Panc1 (cell line): ENCODE results near the gene PBX1. TPM values are rescaled to one million over a fixed set of nuclear protein-coding genes. Genes with fewer than 3 reads are reported as not detected.

Experiments used
- ATAC-seq: fragments of 200-7000 bp; cut with Tn5 transposase; 2 replicates; pipeline ENCODE4 v1.9.1; 2020; ENCODE audit warnings: mild to moderate bottlenecking, moderate library complexity
- BruUV-seq: library from RNA; stranded (reverse); fragments of 400-500 nt; replicated peaks from 2 replicates; lab custom pipeline; 2021; lab: Mats Ljungman, UMichigan
- CTCF ChIA-PET: fragments of 300-600 bp; sonication (Branson Sonifier 250); formaldehyde crosslinking; loops from one replicate; lab custom pipeline; 2022; ENCODE audit warnings: antibody characterized with exemption; lab: Charles Lee
- POLR2A ChIA-PET: fragments of 300-600 bp; sonication (Branson Sonifier 250); formaldehyde crosslinking; loops from one replicate; lab custom pipeline; 2022; ENCODE audit warnings: antibody characterized with exemption; lab: Charles Lee
- DNase-seq: peaks from one replicate; pipeline ENCODE4 v3.0.0-alpha.2; 2010; ENCODE audit warnings: low read depth, low spot score
- H3K27ac ChIP-seq: 2 replicates; pipeline ENCODE4 v1.5.1; 2011; ENCODE audit warnings: mild to moderate bottlenecking, low read length, inconsistent platforms
- H3K27me3 ChIP-seq: fragments of 200-500 bp; sonication (Bioruptor generic); 2 replicates; pipeline ENCODE4 v1.6.0; 2014; ENCODE audit warnings: low read length, inconsistent platforms; ENCODE audit not compliant: control insufficient read depth, insufficient read depth
- H3K36me3 ChIP-seq: fragments of 200-500 bp; sonication (Bioruptor generic); 2 replicates; pipeline ENCODE4 v1.5.1; 2014; ENCODE audit warnings: inconsistent platforms, mild to moderate bottlenecking, low read length, moderate library complexity; ENCODE audit not compliant: control insufficient read depth, insufficient read depth
- H3K4me1 ChIP-seq: 2 replicates; pipeline ENCODE4 v1.5.1; 2011; ENCODE audit warnings: inconsistent platforms, mild to moderate bottlenecking, low read length, moderate library complexity; ENCODE audit not compliant: control insufficient read depth, insufficient read depth
- H3K4me3 ChIP-seq, 2 experiments: 2 replicates each; pipeline ENCODE4 v1.5.1; 2011 to 2012; ENCODE audit warnings: low read depth in 2 of 2, low read length in 2 of 2, mild to moderate bottlenecking in 2 of 2, inconsistent platforms in 1 of 2, moderate library complexity in 1 of 2
- H3K9me3 ChIP-seq: fragments of 200-500 bp; sonication (Bioruptor generic); 2 replicates; pipeline ENCODE4 v1.5.1; 2014; ENCODE audit warnings: low read depth, mild to moderate bottlenecking, inconsistent platforms, low read length, moderate library complexity; ENCODE audit not compliant: control insufficient read depth, insufficient read depth
- CTCF ChIP-seq: fragments of 450-650 bp; IDR thresholded peaks from 2 replicates; pipeline ENCODE4 v1.5.1; 2017; ENCODE audit warnings: mild to moderate bottlenecking
- POLR2AphosphoS5 ChIP-seq: IDR thresholded peaks from 2 replicates; pipeline ENCODE4 v1.6.1; 2012; ENCODE audit warnings: mild to moderate bottlenecking, low read depth, low read length, moderate library complexity
- REST ChIP-seq, 2 experiments: IDR thresholded peaks; 2 replicates each; pipeline ENCODE4 v1.6.1; 2011 to 2012; ENCODE audit warnings: low read depth in 2 of 2, control low read depth in 1 of 2, low read length in 1 of 2, mild to moderate bottlenecking in 1 of 2, moderate library complexity in 1 of 2; ENCODE audit not compliant: insufficient read depth in 1 of 2
- SIN3A ChIP-seq: IDR thresholded peaks from 2 replicates; pipeline ENCODE4 v1.6.1; 2012; ENCODE audit warnings: low read depth, mild to moderate bottlenecking, low read length, moderate library complexity, borderline replicate concordance; ENCODE audit not compliant: insufficient read depth
- TCF7L2 ChIP-seq: IDR thresholded peaks from 2 replicates; pipeline ENCODE4 v1.6.1; 2011; ENCODE audit warnings: mild to moderate bottlenecking, low read depth, low read length, inconsistent platforms
- in situ Hi-C: cut with HindIII; loops from 2 replicates; pipeline ENCODE4 v1.10.0; 2016; ENCODE audit warnings: low sequenced_read_pairs, low pct_unique_long_range_greater_than_20kb
- intact Hi-C: fragments of 100-400 bp; cut with micrococcal nuclease; formaldehyde crosslinking; loops from one replicate; pipeline ENCODE4 v1.10.0; 2022; ENCODE audit not compliant: unreplicated experiment
- total RNA-seq: library from RNA; stranded (reverse); gene quantifications from one replicate; pipeline ENCODE4 v1.2.1, GENCODE V29; 2021; ENCODE audit not compliant: unreplicated experiment

Gene PBX1
- total RNA-seq, 1 experiment from 2014 or later: 2.0 TPM

- ATAC-seq: no peak
- BruUV-seq: no TSS peak
- Histone ChIP-seq H3K4me1 (no peaks in the 10 kb centered on the region), H3K27me3 (no peaks in the 10 kb centered on the region; the same call in 1 of the 2 replicates), H3K4me3 (no peak overlapping the region), H3K9me3 (no peaks in the 10 kb centered on the region), H3K27ac (no peak overlapping the region), H3K36me3 (no peaks in the 10 kb centered on the region)
- intact Hi-C loops: no loop called here
- in situ Hi-C loops: no loop called here
- DNase-seq: no peak
- CTCF ChIA-PET: no interaction called here
- POLR2A ChIA-PET: no interaction called here
- TF ChIP-seq CTCF: no peak
- TF ChIP-seq SIN3A: no peak
- TF ChIP-seq REST (IDR thresholded peaks at IDR 0.05; ENCODE audit: insufficient read depth in 1 of 2, low read depth in 2 of 2, low read length in 1 of 2): no peak
- no peak for TF ChIP-seq POLR2AphosphoS5
- TF ChIP-seq TCF7L2: no peak
Observed at GRCh38 chr1:164567774-164568173, 8.8 kb downstream of the PBX1 start.

- Histone ChIP-seq H3K9me3 (no peaks in the 10 kb centered on the region), H3K36me3 (no peaks in the 10 kb centered on the region), H3K27me3 (no peaks in the 10 kb centered on the region), H3K4me3 (no peak overlapping the region), H3K27ac (no peak overlapping the region), H3K4me1 (no peaks in the 10 kb centered on the region)
- ChIA-PET POLR2A (no interaction called here), CTCF (no interaction called here)
- ATAC-seq (no peak), DNase-seq (no peak)
- TF ChIP-seq SIN3A: no peak
- TF ChIP-seq TCF7L2: no peak
- no peak for TF ChIP-seq POLR2AphosphoS5
- TF ChIP-seq REST (IDR thresholded peaks at IDR 0.05; ENCODE audit: insufficient read depth in 1 of 2, low read depth in 2 of 2, low read length in 1 of 2): no peak
- TF ChIP-seq CTCF: no peak
- BruUV-seq: no TSS peak
- intact Hi-C loops: no loop called here
- in situ Hi-C loops: no loop called here
Observed at GRCh38 chr1:164569241-164569640, 10.3 kb downstream of the PBX1 start.
